ENCODE results near the gene FFAR4.
"Not testable (repeated sequence)": the region's sequence is repeated elsewhere in the genome, so short reads cannot be mapped to it uniquely, and the experiment has no call there.

FFAR4 gene

DNA sequence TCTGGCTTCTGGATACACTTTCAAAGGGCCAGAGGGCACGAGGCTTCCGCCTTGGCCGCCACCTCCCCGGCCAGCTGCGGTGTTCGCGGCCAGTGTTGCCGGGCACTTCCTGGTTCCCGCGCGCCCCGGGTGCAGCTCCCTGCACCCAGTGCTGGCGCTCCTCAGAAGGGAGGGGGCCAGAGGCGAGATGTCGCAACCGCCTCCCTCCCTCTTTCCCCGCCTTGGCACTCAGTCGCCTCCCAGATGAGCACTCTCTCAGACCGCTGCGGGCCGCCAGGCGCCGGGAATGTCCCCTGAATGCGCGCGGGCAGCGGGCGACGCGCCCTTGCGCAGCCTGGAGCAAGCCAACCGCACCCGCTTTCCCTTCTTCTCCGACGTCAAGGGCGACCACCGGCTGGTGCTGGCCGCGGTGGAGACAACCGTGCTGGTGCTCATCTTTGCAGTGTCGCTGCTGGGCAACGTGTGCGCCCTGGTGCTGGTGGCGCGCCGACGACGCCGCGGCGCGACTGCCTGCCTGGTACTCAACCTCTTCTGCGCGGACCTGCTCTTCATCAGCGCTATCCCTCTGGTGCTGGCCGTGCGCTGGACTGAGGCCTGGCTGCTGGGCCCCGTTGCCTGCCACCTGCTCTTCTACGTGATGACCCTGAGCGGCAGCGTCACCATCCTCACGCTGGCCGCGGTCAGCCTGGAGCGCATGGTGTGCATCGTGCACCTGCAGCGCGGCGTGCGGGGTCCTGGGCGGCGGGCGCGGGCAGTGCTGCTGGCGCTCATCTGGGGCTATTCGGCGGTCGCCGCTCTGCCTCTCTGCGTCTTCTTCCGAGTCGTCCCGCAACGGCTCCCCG lies at the start of gene FFAR4:
Gene FFAR4 (plus strand): TSS at position 231 of the 842 bp plus-strand sequence. CDS start 56 bp downstream, at position 287.
- DNase-seq: no peak

DNA sequence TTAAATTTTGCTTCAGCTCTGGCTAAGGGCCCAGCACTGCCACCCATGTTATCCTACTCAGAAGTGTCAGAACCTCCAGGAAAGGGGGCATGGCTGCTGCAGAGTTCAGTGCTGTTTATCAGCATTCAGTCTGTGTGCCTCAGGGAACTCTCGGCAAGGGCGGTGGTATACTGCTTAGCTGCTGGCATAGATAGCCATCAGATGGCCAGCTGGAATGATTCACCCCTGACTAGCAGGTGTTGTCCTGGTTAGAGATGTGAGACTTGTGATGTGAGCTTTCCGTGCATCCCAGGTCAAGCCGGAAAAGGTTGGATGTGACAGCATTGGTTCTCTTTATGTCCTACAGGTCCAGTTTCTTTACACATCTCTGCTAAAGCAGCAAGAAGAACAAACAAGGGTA lies 47.9 kb upstream of the FFAR4 start:
- no peak for DNase-seq

DNA sequence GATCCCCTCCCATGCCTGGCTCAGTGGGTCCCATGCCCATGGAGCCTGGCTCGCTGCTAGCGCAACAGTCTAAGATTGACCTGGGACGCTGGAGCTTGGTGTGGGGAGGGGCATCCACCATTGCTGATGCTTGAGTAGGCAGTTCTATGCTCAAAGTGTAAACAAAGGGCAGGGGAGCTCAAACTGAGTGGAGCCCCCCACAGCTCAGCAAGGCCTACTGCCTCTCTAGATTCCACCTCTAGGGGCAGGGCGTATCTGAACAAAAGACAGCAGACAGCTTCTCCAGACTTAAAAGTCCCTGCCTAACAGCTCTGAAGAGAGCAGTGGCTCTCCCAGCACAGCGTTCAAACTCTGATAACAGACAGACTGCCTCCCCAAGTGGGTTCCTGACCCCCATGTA lies 31.2 kb upstream of the FFAR4 start:
- no peak for DNase-seq

GRCh38 chr10:93540871-93541270 lies 25.6 kb upstream of the FFAR4 start:
- not testable (repeated sequence) for DNase-seq

- peak; percentile 56 for DNase-seq
Measured at GRCh38 chr10:93541402-93542357, 24.8 kb upstream of the FFAR4 start.

DNA sequence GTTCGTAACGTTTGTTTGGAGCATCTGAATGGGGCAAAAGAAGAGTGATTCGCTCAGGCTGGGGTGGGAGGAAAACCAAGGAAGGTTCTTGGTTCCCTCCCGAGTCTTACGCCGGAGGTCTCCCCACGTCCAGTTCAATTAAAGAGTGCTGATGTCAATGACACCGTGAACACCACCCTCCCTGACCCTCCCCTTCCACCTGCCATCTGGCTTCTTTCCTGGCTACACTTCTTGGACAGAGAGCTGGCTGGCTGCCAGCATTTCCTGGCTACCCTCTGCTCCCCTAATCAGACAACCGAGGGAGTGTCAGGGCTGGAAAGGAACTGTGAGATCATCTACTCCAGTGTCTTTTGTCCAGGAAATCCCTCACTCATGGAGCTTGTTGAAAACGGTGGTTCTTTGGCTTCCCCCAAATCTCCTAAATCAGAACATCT lies 24.1 kb upstream of the FFAR4 start:
- peak; percentile 73 for DNase-seq

- DNase-seq: not testable (repeated sequence)
Measured at GRCh38 chr10:93546995-93547394, 19.5 kb upstream of the FFAR4 start.

GRCh38 chr10:93547522-93547921 lies 18.9 kb upstream of the FFAR4 start:
- DNase-seq: no peak

GRCh38 chr10:93548376-93549071 lies 17.9 kb upstream of the FFAR4 start:
- DNase-seq: no peak

DNA sequence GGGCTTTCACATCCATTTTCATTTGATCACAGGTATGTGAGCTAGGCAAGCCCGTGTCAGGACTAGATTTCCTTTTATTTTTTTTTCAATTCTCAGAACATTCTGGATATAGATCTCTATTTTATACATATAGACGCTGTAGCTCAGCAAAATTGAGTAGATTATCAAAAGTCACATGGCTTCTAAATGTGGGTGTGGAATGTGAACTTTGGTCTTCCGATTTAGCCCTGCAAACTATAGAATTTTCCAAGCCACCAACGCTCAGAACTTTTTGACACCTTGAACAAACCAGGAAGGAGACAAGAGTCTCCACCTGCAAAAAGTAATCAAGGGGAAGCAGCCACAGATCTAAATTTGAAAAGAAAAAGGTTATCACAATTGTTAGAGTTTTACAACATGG lies 15.9 kb upstream of the FFAR4 start:
- no peak for DNase-seq

GRCh38 chr10:93552780-93553179 lies 13.7 kb upstream of the FFAR4 start:
- no peak for DNase-seq

- no peak for DNase-seq
Measured at GRCh38 chr10:93553482-93554315, 12.8 kb upstream of the FFAR4 start.

DNA sequence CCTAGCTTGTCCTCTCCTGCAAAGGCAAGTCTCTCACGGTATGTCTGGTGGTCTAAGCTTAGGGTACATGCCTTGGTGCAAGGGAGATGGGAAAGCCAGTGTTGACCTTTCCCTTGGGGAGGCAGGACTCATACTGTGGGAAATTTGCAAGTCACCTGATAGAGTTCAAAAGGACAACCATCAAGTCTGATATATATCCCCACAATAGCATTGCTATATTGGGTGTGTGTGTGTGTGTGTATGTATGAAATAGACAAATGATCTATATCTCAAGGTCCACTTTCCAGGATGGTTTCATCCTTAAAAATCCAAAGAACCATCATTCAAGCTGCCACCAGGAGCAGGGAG lies 12.2 kb upstream of the FFAR4 start:
- DNase-seq: no peak

DNA sequence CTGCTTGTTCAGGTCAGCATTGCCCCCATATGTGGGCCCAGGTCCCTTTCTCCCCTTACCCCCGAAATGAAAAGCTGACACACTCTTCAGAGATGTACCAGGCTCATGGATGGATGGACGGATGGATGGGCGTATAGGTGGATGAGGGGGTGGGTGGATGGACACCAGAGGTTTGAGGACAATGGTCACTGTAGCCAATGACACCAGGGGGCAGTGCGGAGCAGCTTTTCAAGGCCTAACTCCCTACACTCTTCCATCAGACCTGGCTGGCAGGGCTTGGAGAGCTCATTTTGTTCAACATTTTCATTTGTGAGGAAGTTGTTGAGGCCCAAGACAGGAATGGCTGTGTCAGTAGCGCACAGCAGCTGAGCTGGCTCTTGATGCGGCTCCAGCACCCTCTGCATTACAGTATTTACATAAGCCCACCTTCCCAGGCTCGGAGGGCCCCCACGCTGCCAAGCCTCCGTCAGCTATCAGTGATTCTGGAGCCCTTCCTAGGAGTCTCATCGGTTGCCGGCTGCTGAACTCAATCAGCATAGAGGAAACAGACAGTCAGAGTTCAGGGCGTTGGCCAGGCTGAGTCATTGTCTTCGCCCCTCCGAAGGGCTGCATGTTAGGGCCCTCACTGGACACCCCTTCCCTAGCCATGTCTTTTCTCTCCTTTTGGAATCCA lies 11.6 kb upstream of the FFAR4 start:
- DNase-seq: peak; percentile 62

DNA sequence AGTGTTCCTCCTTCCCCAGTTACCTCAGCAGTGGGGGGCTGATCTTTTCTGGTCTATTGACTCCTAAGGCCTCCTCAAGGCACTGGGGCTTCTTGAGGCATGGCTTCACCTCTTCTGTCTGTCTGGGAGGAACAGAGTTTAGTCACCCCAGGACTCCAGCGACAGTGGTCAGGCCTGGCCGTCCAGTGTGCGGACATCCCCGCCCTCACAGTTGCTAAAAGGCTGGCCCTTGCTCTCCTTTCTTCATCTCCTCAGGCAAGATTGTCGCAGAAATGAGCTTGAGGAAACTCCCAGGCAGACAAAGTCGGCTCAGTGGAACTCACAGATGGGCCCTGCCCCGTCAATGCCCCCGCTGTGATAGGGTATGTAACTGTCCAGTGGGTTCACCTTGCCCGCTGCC lies 7.0 kb upstream of the FFAR4 start:
- no peak for DNase-seq

DNA sequence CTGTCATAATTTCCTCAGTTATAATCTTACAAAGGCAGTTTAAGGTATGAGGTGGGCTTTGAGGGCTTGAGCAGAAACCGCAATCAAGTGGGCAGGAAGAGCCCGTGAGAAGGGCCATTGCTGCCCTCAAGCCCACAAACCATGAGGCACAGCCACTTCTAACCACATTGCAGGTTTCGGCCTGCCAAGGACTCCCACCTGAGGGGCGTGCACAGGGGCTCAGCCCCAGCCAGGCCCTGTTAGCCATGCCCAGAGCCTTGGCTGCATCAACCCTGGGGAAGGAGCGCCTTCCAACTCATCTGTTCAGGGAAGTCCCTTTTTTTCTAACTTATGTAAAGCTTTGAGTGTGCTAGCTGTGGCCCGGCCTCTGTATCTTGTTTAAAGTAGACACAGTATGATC lies 5.9 kb upstream of the FFAR4 start:
- DNase-seq: no peak

DNA sequence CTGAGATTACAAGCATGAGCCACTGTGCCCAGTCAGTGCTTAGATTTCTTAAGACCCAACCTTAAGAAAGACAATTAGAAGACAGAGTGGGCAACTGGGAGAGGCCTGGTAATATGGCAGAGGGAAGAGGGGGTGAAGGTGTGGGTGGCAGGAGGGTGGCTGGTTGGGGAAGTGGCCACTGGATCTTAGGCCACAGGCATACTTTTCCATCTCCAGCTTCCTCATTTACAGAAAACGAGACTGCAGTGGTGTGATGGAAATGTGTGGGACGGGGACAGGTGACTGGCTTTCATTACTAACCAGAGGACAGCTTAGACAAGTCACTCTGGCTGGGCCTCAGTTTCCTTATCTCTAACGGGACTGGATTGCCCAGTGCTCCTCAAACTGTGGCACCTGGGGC lies 1.0 kb upstream of the FFAR4 start:
- no peak for DNase-seq

DNA sequence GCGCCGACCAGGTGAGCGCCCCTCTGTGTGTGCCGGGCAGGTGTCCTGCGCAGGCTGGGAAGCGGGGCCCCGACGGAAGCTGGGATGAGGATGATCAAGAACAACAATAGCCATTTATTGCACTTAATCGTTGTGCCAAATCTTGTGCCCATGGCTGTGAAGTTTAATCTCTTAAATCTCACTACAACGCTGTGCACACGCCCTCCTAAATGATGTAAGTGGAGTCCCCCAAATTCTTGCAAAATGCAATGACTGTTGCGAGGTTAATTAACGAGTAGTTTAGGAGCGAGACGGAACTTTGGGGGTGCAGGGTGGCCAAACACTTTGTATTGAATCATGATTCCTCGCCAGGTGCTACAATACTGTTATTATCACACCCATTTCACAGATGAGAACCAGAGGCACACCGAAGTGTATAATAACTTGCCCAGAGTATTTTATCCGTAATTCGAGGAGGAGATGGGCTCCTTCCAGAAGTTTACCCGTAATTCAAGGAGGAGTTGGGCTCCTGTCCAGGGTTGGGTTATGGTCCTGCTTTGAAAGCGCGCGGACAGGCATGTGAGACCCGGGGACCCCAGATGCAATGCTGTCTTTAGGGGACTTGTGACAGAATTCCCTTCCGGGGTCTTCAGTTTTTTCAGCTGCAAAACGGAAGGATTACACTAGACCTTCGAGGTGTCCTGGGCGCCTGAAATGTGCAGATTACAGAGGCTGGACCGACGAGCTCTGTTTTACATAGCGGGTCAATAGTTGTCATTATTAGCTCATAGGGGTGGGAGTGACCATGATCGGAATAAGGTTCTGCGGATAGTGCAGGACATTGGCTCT lies 1.0 kb downstream of the FFAR4 start:
- no peak for DNase-seq

DNA sequence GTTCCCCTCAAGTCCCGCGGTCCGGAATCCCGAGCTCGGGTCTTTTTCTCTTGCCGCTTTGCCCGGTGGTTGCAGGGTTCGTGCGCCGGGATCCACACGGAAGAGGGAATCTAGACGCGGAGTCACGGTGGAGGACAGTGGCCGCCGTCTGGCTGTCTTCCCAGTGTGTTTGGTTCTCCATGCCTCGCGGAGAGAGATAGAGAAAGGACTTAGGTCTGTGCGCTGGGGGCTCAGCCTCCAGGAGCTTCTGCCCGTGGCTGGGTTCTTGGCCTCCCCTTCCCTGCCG lies 1.6 kb downstream of the FFAR4 start:
- no peak for DNase-seq

- no peak for DNase-seq
Measured at GRCh38 chr10:93570383-93570782, 3.9 kb downstream of the FFAR4 start.

GRCh38 chr10:93572606-93573005 lies 6.1 kb downstream of the FFAR4 start:
- DNase-seq: no peak
